CD4-positive, alpha-beta T cell treated with Interleukin-15 for 4 hours (primary cell): ENCODE measurements around the gene LOXL4.
"Not testable (repeated sequence)": the region's sequence is repeated elsewhere in the genome, so short reads cannot be mapped to it uniquely, and the experiment has no call there.

ENCODE experiments used
- DNase-seq: peaks from one replicate; pipeline ENCODE4 v3.0.0-alpha.2; 2020; ENCODE audit warnings: low spot score

The LOXL4 gene

GRCh38 chr10:98242823-98243222, 25.2 kb downstream of the LOXL4 start:
- no peak for DNase-seq

GRCh38 chr10:98240524-98240923, 27.5 kb downstream of the LOXL4 start:
- DNase-seq, result no peak

- no peak for DNase-seq
Measured at GRCh38 chr10:98238391-98238790, 29.6 kb downstream of the LOXL4 start.

- no peak for DNase-seq
Measured at GRCh38 chr10:98236862-98237261, 31.1 kb downstream of the LOXL4 start.

- DNase-seq, result no peak
Measured at GRCh38 chr10:98235846-98236245, 32.1 kb downstream of the LOXL4 start.

- no peak for DNase-seq
Measured at GRCh38 chr10:98231417-98231816, 36.6 kb downstream of the LOXL4 start.

- not testable (repeated sequence) for DNase-seq
Measured at GRCh38 chr10:98228266-98228665, 39.7 kb downstream of the LOXL4 start.

GRCh38 chr10:98227713-98228112, 40.3 kb downstream of the LOXL4 start:
- not testable (repeated sequence) for DNase-seq

- DNase-seq, result no peak
Measured at GRCh38 chr10:98226508-98227144, 41.4 kb downstream of the LOXL4 start.

GRCh38 chr10:98224996-98225395, 43.0 kb downstream of the LOXL4 start:
- no peak for DNase-seq

GRCh38 chr10:98224509-98224908, 43.5 kb downstream of the LOXL4 start:
- DNase-seq, result no peak

GRCh38 chr10:98223874-98224273, 44.1 kb downstream of the LOXL4 start:
- DNase-seq, result no peak

GRCh38 chr10:98217801-98218200, 50.2 kb downstream of the LOXL4 start:
- DNase-seq, result no peak

- no peak for DNase-seq
Measured at GRCh38 chr10:98215373-98215772, 52.6 kb downstream of the LOXL4 start.

- DNase-seq, result no peak
Measured at GRCh38 chr10:98213740-98214139, 54.3 kb downstream of the LOXL4 start.

GRCh38 chr10:98212196-98212595, 55.8 kb downstream of the LOXL4 start:
- no peak for DNase-seq

GRCh38 chr10:98209441-98209840, 58.6 kb downstream of the LOXL4 start:
- DNase-seq, result no peak

GRCh38 chr10:98208925-98209324, 59.1 kb downstream of the LOXL4 start:
- DNase-seq, result no peak

- DNase-seq, result no peak
Measured at GRCh38 chr10:98205351-98205750, 62.6 kb downstream of the LOXL4 start.

- DNase-seq, result no peak
Measured at GRCh38 chr10:98202378-98202777, 65.6 kb downstream of the LOXL4 start.

- DNase-seq, result no peak
Measured at GRCh38 chr10:98201760-98202159, 66.2 kb downstream of the LOXL4 start.
